HFF-Myc (cell line): ENCODE measurements around the gene ATL2.

Source experiments
- DNase-seq: peaks from one replicate; pipeline ENCODE4 v3.0.0-alpha.2; 2011; ENCODE audit warnings: low read depth; ENCODE audit errors: extremely low read depth
- H3K4me3 ChIP-seq: replicated peaks from 2 replicates; pipeline ENCODE4 v1.5.1; 2011; ENCODE audit warnings: low read depth, mild to moderate bottlenecking, control low read depth, low read length
- CTCF ChIP-seq: IDR thresholded peaks from 2 replicates; pipeline ENCODE4 v1.5.1; 2012; ENCODE audit warnings: mild to moderate bottlenecking, low read depth, low read length, control low read depth; ENCODE audit errors: missing control alignments

ATL2 gene

DNA sequence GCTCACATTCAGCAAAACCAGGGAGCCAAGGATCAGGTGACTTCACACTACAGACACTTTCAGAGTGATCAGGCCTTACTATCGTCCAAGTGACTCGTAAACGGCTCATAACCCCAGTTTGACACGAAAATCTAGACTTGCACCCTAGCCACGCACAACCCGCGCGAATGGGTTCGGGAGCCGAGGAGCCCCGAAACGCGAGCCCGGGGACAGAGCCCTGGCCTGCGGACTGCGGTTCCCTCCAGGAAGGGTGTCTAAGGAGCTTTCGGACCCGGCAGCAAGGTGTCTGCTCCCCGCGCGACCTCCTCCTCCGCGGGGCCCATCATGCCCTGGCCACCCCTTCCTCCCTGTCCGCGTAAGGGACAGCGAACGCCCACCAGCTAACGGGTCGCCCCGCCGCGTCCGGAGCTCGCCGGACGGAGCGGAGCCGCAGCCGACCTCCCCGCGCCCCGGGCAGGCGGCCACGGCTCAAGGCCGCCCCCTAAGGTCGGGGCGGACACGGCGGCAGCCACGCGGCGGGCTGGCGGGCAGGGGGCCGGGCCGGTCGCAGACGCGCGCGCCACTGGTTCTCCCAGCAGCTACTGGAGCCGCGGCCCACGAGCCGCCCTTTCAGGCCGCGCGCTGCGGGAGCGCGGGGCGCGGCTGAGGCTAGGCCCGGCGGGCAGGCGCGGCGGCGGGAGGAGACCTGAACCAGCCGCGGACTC, 575 bp downstream of the ATL2 start:
- no peak for DNase-seq
- peak overlapping the region; percentile 94 for H3K4me3 ChIP-seq
- no peak for TF ChIP-seq CTCF

DNA sequence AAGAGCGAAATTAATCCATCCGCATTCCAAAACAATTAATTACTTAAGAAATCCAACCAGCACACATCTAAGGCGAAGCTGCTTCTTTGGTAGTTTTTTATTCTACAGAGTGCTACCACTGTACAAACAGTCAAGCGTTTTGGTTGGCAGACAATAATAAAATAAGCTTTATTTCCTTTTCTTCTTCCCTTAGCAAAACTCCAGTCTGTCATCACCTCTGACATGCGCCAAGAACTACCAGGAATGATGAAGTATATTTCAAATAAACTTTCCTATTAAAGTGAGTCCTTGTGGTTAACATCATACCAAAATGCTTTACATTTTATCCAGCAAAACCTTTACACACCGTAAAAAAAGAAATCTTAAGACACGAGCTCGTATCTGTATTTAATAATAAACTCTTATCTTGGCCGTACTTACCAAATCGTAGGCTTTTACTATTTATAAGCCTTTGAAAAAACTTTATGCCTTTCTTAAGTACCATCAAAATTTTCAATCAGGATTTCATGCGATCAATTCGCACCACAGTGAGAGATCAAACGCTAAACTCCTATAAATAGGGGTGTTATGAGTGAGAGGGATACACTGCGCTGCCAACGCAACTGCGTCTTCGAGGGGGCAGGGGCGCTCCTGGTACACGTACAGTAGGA, 1.3 kb downstream of the ATL2 start:
- peak overlapping the region; percentile 94 for H3K4me3 ChIP-seq
- TF ChIP-seq CTCF = no peak
- peak; percentile 32 for DNase-seq

GRCh38 chr2:38374984-38375383, 2.1 kb downstream of the ATL2 start:
- no peak for DNase-seq
- peak overlapping the region; percentile 94 for H3K4me3 ChIP-seq
- no peak for TF ChIP-seq CTCF

- DNase-seq = no peak
- H3K4me3 ChIP-seq = no peak overlapping the region
Measured at GRCh38 chr2:38371235-38371634, 5.8 kb downstream of the ATL2 start.

GRCh38 chr2:38370664-38371063, 6.4 kb downstream of the ATL2 start:
- no peak for DNase-seq
- no peak for TF ChIP-seq CTCF
- H3K4me3 ChIP-seq = no peak overlapping the region

More at GRCh38 chr2:38371235-38371634, 5.8 kb downstream of the ATL2 start:
- no peak for TF ChIP-seq CTCF

DNA sequence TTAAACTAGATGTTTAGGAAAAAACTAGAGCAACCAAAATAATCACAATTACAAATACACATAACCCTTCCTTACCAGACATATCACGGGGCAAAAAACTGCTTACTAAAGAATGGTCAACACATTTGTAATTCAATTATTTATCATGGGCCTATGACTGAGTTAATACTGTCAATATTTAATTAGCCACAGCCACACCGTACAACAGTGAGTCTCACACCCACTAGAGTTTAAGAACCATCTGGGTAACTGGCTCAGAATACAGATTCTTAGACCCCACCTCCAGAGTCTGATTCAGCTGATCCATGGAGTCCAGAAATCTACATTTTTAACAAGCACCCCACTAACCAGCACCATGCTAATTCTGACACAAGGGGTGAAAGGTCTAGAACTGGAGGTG, 14.8 kb downstream of the ATL2 start:
- no peak for TF ChIP-seq CTCF
- no peak overlapping the region for H3K4me3 ChIP-seq
- DNase-seq = no peak

- no peak for TF ChIP-seq CTCF
Measured at GRCh38 chr2:38360177-38360576, 16.9 kb downstream of the ATL2 start.

More at GRCh38 chr2:38360177-38360576, 16.9 kb downstream of the ATL2 start:
- no peak for DNase-seq
- H3K4me3 ChIP-seq = no peak overlapping the region
